IPS-NIHi7 (cell line): ENCODE data around the gene OR1A2.
"Not testable (repeated sequence)": the region's sequence is repeated elsewhere in the genome, so short reads cannot be mapped to it uniquely, and the experiment has no call there.

Experiments
- DNase-seq: peaks from one replicate; pipeline ENCODE4 v3.0.0; 2012; ENCODE audit warnings: mixed read lengths; ENCODE audit errors: extremely low spot score

Gene OR1A2, protein sequence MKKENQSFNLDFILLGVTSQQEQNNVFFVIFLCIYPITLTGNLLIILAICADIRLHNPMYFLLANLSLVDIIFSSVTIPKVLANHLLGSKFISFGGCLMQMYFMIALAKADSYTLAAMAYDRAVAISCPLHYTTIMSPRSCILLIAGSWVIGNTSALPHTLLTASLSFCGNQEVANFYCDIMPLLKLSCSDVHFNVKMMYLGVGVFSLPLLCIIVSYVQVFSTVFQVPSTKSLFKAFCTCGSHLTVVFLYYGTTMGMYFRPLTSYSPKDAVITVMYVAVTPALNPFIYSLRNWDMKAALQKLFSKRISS

DNA sequence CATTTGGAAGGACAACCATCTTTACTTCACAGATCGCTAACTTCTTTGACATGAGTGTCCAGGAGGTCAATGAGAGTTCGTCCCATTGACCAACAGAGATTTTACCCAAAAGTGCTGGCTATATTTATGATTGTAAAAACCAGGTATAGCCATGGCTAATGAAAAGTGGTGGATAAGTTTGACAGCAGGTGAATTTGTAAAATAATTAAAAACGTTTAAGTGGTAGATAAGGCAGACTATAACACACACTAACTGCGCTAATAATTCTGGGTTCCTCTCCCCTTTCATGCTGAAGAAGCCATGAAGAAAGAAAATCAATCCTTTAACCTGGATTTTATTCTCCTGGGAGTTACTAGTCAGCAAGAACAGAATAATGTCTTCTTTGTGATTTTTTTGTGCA, at the start of gene OR1A2:
OR1A2 (plus strand) TSS at position 301 of the 400 bp plus-strand sequence; CDS start at position 301, 0 bp downstream.
- no peak for DNase-seq

DNA sequence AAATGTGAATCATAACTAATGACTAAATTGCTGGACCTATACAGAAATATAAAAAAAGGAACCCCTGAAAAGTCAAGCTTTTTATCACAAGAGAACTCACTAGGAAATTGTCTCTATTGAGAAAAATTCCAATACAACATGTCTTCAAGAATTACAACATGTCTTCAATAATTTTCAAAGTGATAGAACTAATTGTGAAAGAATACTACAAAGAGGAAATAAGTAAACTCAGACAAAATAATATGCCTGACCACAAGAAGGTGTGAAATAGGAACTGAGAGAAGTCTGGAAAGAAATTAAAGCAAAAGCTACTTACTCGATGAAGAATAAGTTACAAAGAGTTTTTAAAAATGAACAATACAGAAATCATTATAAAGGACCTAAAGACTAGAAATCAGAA, 40.1 kb upstream of the OR1A2 start:
- no peak for DNase-seq

DNA sequence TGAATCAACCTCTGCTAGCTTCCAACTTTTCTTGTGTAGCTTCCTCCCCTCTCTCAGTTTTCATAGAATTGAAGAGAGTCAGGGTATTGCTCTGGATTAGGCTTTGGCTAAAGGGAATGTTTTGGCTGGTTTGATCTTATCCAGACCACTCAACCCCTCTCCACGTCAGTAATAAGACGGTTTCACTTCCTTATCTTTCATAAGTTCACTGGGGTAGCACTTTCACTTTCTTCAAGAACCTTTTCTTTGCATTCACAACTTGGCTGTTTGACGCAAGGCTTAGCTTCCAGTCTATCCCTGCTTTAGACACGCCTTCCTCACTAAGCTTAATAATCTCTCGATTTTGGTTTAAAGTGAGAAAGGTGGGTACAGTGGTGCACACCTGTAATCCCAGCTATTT, 29.7 kb upstream of the OR1A2 start:
- no peak for DNase-seq

DNA sequence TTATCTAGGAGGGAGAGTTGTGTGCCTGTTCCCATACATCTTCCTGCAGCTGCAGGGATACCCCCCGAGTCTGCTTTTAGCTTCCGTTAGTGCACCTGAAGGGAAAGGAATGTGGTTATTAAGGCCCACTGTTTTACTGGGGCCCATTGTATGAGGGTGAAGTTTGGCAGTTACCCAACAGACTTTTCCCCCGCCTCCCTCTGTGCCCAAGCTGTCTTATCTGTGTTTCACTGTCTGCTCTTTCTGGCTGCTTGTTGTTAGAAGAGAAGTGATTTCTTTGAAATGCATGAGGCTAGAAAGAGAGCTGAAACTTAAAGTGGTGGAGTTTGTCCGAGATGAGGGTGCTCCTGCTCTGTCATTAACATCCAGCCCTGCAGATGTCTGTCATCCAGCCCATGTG, 7.4 kb upstream of the OR1A2 start:
- no peak for DNase-seq

DNA sequence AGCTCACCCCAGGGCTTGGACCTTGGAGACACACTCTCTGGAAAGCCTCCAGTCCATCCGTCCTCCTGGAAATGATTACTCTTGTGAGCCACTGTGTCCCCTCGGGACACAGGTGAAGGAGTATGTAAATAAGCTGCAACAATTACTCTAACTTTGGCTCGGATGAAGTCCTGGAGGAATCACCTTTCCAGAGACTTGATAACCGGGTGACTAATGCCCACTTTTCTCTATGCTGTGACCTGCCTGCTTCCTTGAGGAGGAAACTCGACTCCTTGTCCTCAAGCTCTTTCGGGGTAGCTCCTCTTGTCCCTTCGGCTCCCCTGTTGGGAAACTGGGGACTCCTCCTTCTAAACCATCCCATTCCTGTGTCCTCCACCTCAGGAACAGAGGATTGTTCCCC, 10.0 kb downstream of the OR1A2 start, which contains the start of gene OR1A1:
OR1A1 (plus strand) TSS at position 301 of the 400 bp plus-strand sequence. CDS start 7,954 bp downstream, outside the sequence.
- DNase-seq, result no peak

DNA sequence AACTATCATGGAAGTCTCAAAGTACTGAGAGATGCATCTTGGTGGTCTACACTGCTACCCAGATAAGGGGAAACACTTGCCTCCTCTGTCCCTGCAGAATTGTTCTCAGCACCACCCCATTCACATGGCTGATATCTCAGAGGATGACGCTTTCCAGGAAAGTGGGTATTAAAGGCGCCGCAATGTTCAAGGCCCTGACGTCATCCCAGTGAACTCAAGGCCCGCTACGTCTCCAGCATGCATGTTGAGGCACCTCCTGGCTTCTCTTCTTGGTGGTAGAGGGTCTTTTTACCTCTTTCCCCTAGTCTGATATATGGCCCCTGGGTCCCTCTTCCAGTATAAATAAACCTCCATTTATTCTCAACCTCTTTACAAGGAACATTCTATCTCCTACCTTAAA, 11.2 kb downstream of the OR1A2 start:
- DNase-seq, result no peak

DNA sequence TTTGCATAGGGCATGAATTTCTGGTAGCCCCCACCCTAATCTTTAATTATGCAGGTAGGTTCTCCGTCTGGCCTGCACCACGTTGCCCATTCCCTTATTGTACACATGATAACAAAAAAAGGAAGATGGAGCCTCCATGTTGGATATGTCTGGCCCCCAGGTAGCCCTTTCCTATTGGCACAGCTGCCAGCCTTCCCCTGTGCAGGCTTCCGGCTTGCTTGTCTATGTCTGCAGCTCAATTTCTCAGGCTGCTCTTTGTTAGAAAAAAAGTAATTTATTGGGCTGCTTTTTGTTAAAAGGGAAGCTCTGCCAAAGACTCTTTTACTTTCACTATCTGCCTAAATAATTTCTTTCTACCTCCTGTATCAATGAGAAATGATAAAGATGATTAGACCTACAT, 15.7 kb downstream of the OR1A2 start:
- no peak for DNase-seq

DNA sequence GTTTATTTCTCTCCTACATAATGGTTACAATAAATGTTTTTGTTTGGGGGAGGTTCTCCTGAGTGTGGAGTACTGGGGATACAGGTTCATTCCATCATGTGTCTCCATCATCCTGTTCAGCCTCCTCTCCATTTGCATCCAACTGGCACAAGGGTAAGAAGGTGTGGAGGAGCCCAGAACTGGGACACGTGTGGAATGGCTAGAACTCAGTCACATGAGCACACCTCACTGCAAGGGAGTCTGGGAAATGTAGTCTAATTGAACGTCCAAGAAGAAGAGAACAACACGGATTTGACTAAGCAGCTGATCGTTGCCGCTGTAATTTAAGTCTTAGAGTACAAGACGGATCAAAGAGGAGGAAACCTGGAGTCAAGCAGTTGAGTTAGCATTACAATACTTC, 16.3 kb downstream of the OR1A2 start:
- DNase-seq, result peak; percentile 15

DNA sequence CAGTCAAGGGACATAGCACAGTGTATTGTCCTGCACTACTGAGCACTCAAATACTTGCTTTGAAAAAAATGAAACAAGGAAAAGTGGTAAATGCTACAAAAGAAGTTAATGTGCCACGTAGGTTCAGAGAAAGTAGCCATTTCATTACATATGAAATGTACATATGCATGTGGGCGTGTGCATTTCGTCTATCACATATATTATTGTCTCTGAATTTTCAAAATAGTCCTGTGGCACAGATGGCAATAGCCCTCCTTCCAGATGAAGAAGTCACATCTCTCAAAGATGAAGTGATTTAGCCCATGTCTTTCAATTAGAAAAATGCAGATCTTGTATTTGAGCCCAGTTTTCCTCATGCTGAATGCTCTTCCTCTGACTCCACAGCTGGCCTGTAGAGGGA, 22.7 kb downstream of the OR1A2 start:
- not testable (repeated sequence) for DNase-seq

DNA sequence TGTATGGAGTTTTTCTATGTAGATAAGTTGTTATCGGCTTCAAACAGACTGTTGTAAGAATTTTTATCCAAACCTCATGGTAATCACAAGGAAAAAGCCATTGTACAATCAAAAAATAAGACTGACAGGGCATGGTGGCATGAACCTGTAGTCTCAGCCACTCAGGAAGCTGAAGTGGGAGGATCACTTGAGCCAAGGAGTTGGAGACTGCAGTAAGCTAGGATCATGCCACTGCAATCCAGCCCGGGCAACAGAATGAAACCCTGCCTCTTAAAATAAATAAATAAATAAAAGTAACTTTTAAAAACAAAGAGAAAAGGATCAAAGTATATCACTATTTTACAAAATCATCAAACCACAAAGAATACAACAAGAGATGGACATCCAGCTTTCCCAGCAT, 24.5 kb downstream of the OR1A2 start:
- DNase-seq, result no peak

DNA sequence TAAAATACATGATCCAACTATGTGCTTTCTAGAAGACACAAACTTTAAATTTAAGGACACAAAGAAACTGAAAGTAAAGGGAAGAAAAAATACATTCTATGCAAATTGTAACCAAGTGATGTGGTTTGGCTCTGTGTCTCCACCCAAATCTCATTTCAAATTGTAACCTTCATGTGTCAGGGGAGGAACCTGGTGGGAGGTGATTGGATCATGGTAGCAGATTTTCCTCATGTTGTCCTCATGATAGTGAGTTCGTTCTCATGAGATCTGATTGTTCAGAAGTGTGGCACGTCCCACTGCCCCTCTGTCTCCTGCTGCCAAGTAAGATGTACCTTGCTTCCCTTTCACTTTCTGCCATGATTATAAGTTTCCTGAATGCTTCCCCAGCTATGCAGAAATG, 25.2 kb downstream of the OR1A2 start:
- no peak for DNase-seq

DNA sequence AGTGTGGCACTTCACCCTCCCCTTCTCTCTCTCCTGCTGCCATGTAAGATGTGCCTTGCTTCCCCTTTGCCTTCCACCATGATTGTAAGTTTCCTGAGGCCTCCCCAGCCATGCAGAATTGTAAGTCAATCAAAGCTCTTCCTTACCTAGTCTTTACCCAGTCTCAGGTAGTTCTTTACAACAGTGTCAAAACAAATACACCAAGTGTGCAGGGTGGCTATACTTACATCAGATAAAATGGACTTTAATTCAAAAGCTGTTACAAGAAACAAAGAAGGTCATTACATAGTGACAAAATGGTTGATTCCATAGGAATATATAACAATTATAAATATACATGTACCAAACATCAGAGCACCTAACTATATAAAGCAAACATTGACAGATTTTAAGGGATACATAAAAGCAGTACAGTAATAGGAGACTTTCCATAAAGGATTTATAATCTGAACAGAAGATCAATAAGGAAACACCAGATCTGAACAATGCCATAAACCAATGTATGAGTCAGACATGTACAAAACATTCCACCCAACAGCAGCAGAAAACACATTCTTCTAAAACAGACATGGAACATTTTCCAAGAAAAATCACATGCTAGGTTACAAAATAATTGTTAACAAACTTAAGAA, 27.5 kb downstream of the OR1A2 start:
- DNase-seq, result not testable (repeated sequence)

DNA sequence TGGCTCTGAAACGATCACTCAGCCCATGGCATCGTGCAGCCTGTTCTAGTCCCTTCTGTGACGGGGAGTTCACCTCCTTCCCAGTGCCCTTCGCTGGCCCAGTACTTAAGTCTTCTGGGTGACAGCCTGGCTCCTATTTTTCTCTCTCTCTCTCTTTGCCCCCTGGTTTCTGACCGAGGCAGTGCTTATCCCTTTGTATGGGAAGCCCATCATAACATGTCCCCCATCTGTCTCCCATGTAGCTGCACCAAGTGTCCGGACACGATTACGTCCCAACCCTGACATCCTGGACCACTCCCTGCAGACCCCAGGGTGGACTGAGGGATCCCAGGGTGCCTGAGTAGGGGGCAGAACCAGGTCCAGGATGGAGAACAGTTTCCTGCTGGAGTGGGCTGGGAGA, 35.0 kb downstream of the OR1A2 start:
- DNase-seq, result not testable (repeated sequence)

DNA sequence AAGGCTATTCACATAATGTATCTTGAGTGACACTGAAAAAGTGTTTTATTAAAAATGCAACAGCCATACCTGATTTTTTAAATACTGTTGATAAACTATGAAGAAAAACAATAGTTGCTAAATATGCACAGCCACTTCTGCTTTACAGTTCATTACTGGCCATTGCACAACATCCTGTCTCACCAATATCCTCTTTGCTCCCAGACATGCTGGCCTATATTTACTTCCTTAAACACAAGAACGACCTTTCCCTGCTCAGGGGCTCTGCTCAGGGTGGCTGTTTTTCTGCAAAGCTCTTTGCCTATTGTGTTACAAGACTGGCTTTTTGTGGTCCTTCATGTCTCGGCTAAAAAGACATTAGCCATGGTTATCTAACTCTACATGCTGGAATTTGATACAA, 41.4 kb downstream of the OR1A2 start:
- DNase-seq, result not testable (repeated sequence)

DNA sequence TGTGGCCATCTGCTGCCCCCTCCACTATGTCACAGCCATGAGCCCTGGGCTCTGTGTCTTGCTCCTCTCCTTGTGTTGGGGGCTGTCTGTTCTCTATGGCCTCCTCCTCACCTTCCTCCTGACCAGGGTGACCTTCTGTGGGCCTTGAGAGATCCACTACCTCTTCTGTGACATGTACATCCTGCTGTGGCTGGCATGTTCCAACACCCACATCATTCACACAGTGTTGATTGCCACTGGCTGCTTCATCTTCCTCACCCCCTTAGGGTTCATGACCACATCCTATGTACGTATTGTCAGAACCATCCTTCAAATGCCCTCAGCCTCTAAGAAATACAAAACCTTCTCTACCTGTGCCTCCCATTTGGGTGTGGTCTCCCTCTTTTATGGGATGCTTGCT, 43.7 kb downstream of the OR1A2 start:
- DNase-seq, result not testable (repeated sequence)

DNA sequence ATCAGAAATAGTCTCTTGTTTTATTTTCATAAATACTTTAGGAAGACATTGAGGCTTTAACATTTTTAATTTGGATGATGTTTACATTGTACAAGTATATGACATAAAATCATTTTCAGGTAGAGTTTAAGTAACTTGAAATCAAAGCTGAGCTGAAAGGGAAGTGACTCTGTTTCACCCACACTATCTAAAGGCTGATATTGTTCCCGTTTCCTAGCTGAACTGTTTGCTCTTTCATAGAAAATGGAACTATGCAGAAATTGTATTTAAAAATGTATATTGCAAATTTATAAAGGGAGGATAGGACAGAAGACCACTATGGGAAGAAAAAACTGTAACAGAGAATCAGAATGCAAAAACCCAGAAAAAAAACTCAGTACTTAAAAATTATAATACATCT, 47.5 kb downstream of the OR1A2 start:
- not testable (repeated sequence) for DNase-seq
